Liver (tissue), 3 donors: ENCODE measurements around the gene POLR2L.

Experiments
- TAF1 ChIP-seq: conservative IDR thresholded peaks from 2 replicates; pipeline ENCODE4 v1.6.1; 2016; ENCODE audit warnings: antibody characterized with exemption, mild to moderate bottlenecking
- TF ChIP-seq, protein P1 (sequence below): fragments of 150-350 bp; IDR thresholded peaks from 2 replicates; pipeline ENCODE4 v1.5.1; 2017; ENCODE audit warnings: improper control_type of control experiment, low read depth, low read length; ENCODE audit not compliant: missing input control
- TF ChIP-seq, protein P2 (sequence below): IDR thresholded peaks from 2 replicates; pipeline ENCODE4 v1.6.1; 2016; ENCODE audit warnings: antibody characterized with exemption, mild to moderate bottlenecking
- donor health status: healthy.
- donor health status: healthy.

DNA sequence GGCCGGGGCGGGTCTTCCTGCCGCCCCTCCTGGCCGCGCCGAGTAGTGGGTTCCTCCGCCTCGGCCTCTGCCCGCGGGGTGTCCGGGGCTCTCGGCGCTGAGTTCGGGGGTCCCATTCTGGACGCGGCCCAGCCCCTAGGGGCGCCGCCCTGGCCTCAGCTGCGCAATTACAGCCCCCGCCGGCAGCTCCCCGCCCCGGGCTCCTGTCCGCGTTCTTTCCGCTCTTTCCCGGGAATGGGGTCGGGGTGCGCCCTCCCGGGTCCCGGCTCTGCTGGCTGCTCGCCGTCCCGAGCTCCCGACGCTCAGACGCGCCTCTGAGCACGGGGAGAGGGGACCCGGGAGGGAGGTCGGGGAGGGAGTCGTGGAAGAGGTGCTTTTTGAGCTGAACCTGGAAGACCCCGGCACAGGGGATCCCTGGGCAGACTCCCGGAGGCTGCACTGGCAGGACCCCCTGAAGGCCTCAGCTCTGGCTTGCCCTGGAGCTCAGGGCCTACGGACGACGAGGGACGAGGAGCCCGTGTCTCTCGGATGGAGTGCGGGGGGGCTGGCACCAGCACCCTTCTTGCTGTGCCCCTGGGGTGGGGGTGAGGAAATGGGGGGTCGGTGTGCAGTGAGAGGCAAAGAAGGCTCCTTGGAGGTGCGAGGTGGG lies 881 bp upstream of the POLR2L start:
- TF ChIP-seq, protein P1, sequence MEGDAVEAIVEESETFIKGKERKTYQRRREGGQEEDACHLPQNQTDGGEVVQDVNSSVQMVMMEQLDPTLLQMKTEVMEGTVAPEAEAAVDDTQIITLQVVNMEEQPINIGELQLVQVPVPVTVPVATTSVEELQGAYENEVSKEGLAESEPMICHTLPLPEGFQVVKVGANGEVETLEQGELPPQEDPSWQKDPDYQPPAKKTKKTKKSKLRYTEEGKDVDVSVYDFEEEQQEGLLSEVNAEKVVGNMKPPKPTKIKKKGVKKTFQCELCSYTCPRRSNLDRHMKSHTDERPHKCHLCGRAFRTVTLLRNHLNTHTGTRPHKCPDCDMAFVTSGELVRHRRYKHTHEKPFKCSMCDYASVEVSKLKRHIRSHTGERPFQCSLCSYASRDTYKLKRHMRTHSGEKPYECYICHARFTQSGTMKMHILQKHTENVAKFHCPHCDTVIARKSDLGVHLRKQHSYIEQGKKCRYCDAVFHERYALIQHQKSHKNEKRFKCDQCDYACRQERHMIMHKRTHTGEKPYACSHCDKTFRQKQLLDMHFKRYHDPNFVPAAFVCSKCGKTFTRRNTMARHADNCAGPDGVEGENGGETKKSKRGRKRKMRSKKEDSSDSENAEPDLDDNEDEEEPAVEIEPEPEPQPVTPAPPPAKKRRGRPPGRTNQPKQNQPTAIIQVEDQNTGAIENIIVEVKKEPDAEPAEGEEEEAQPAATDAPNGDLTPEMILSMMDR: no peak
- TF ChIP-seq, protein P2, sequence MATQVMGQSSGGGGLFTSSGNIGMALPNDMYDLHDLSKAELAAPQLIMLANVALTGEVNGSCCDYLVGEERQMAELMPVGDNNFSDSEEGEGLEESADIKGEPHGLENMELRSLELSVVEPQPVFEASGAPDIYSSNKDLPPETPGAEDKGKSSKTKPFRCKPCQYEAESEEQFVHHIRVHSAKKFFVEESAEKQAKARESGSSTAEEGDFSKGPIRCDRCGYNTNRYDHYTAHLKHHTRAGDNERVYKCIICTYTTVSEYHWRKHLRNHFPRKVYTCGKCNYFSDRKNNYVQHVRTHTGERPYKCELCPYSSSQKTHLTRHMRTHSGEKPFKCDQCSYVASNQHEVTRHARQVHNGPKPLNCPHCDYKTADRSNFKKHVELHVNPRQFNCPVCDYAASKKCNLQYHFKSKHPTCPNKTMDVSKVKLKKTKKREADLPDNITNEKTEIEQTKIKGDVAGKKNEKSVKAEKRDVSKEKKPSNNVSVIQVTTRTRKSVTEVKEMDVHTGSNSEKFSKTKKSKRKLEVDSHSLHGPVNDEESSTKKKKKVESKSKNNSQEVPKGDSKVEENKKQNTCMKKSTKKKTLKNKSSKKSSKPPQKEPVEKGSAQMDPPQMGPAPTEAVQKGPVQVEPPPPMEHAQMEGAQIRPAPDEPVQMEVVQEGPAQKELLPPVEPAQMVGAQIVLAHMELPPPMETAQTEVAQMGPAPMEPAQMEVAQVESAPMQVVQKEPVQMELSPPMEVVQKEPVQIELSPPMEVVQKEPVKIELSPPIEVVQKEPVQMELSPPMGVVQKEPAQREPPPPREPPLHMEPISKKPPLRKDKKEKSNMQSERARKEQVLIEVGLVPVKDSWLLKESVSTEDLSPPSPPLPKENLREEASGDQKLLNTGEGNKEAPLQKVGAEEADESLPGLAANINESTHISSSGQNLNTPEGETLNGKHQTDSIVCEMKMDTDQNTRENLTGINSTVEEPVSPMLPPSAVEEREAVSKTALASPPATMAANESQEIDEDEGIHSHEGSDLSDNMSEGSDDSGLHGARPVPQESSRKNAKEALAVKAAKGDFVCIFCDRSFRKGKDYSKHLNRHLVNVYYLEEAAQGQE: no peak
- no peak for TF ChIP-seq TAF1
